ENCODE measurements around the gene OSTN. TPM values are rescaled to one million over a fixed set of nuclear protein-coding genes. Genes with fewer than 3 reads are reported as not detected.

The OSTN gene
- total and polyA plus RNA-seq, 2 donors (not counting 1 experiment from before 2014, with no cell fraction given) = not detected

DNA sequence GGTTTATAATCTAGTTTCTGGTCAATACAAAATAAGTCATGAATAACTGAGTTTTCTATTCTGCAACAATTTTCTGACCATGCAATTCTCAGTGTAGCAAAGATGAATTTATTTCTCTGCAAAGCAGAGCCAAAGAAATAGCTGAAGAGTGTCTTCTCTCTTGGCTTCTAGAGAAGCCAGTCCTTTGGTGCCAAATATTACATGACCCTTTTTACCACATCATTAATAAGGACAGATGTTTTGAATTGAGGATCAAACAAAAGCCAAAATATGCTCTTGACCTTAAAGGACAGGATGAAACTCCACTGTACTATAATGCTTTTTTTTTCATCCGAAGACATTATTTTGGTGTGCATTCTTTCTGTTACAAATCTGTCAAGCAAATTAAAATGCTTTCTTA lies 40.2 kb upstream of the OSTN start:
- Histone ChIP-seq H4K20me1 (ENCODE audit: control insufficient read depth, insufficient read depth, low read length, poor library complexity, severe bottlenecking) (no peaks in the 10 kb centered on the region), H3K9me3 (ENCODE audit: control extremely low read depth in 1 of 3, control insufficient read depth in 2 of 3, insufficient read depth in 1 of 3, low read length in 2 of 3) (peaks cover 4 to 30% (median 5%) of the 10 kb centered on the region in 3 donors), H3K4me2 (replicated peaks; ENCODE audit: low read depth, low read length, poor library complexity, severe bottlenecking) (no peak overlapping the region), H3K4me3 (ENCODE audit: control extremely low read depth in 1 of 5, extremely low read depth in 1 of 5, insufficient read depth in 1 of 5, low read depth in 2 of 5, low read length in 4 of 5) (no peak overlapping the region), H2AFZ (ENCODE audit: insufficient read depth, low read depth, low read length, poor library complexity, severe bottlenecking) (no peak overlapping the region), H3K27ac (ENCODE audit: low read length in 2 of 2) (no peak overlapping the region), H3K36me3 (replicated peaks in 1 of 2; ENCODE audit: control extremely low read depth in 1 of 2, control insufficient read depth in 1 of 2, extremely low read depth in 1 of 2, insufficient read depth in 2 of 2, low read length in 1 of 2) (no peaks in the 10 kb centered on the region), H3K9ac (ENCODE audit: low read length) (no peak overlapping the region), H3K4me1 (ENCODE audit: control insufficient read depth in 2 of 2, insufficient read depth in 2 of 2, low read length in 2 of 2) (no peaks in the 10 kb centered on the region), H3K27me3 (replicated peaks in 1 of 4; ENCODE audit: control extremely low read depth in 1 of 4, control insufficient read depth in 3 of 4, insufficient read depth in 4 of 4, low read length in 3 of 4) (no peaks in the 10 kb centered on the region), H3K79me2 (ENCODE audit: control insufficient read depth, insufficient read depth, low read length) (no peaks in the 10 kb centered on the region)
- no peaks in the 10 kb centered on the region for H3K27me3 Mint-ChIP-seq
- intact Hi-C loops (cut with micrococcal nuclease) = no loop called here
- H3K9me3 Mint-ChIP-seq (ENCODE audit: insufficient read depth) = peaks cover 18% of the 10 kb centered on the region
- CTCF ChIA-PET = interaction anchor here (1.3 kb wide), 1 partner anchor 83 kb away, joined by 3 read pairs; no protein-coding TSS in a partner anchor
- TF ChIP-seq CTCF (IDR thresholded peaks at IDR 0.05) (no peak), EZH2 (IDR thresholded peaks at IDR 0.05; ENCODE audit: borderline replicate concordance, insufficient read depth, low read depth, low read length, poor library complexity, severe bottlenecking) (no peak)
- no peak overlapping the region for H3K4me3 Mint-ChIP-seq
- POLR2A ChIA-PET = no interaction called here
- ATAC-seq (ENCODE audit: low read depth) (no peak), DNase-seq (no peak)
- no peak overlapping the region for H3K27ac Mint-ChIP-seq
- WGBS (ENCODE audit: insufficient coverage) = no CpG with 5 or more reads among the region's 1 CpG
- no peaks in the 10 kb centered on the region for H3K4me1 Mint-ChIP-seq

GRCh38 chr3:191165802-191166201 lies 33.2 kb upstream of the OSTN start:
- Histone ChIP-seq H3K9me3 (ENCODE audit: control extremely low read depth in 1 of 3, control insufficient read depth in 2 of 3, insufficient read depth in 1 of 3, low read length in 2 of 3) (peaks cover 0 to 6% (median 2%) of the 10 kb centered on the region in 3 donors), H3K9ac (ENCODE audit: low read length) (no peak overlapping the region), H3K4me3 (ENCODE audit: control extremely low read depth in 1 of 5, extremely low read depth in 1 of 5, insufficient read depth in 1 of 5, low read depth in 2 of 5, low read length in 4 of 5) (no peak overlapping the region), H3K4me1 (ENCODE audit: control insufficient read depth in 2 of 2, insufficient read depth in 2 of 2, low read length in 2 of 2) (no peaks in the 10 kb centered on the region), H4K20me1 (ENCODE audit: control insufficient read depth, insufficient read depth, low read length, poor library complexity, severe bottlenecking) (no peaks in the 10 kb centered on the region), H3K27ac (ENCODE audit: low read length in 2 of 2) (no peak overlapping the region), H3K27me3 (replicated peaks in 1 of 4; ENCODE audit: control extremely low read depth in 1 of 4, control insufficient read depth in 3 of 4, insufficient read depth in 4 of 4, low read length in 3 of 4) (no peaks in the 10 kb centered on the region), H3K4me2 (replicated peaks; ENCODE audit: low read depth, low read length, poor library complexity, severe bottlenecking) (no peak overlapping the region), H2AFZ (ENCODE audit: insufficient read depth, low read depth, low read length, poor library complexity, severe bottlenecking) (no peak overlapping the region), H3K79me2 (ENCODE audit: control insufficient read depth, insufficient read depth, low read length) (no peaks in the 10 kb centered on the region), H3K36me3 (replicated peaks in 1 of 2; ENCODE audit: control extremely low read depth in 1 of 2, control insufficient read depth in 1 of 2, extremely low read depth in 1 of 2, insufficient read depth in 2 of 2, low read length in 1 of 2) (no peaks in the 10 kb centered on the region)
- TF ChIP-seq CTCF (IDR thresholded peaks at IDR 0.05) = no peak
- no peak for TF ChIP-seq EZH2 (IDR thresholded peaks at IDR 0.05; ENCODE audit: borderline replicate concordance, insufficient read depth, low read depth, low read length, poor library complexity, severe bottlenecking)
- ChIA-PET CTCF (no interaction called here), POLR2A (interaction anchor here (0.6 kb wide), 1 partner anchor 80 kb away, joined by 6 read pairs; no protein-coding TSS in a partner anchor)
- ATAC-seq (ENCODE audit: low read depth) = no peak
- intact Hi-C loops (cut with micrococcal nuclease) = no loop called here
- Mint-ChIP-seq H3K4me1 (peaks cover 13% of the 10 kb centered on the region), H3K27me3 (no peaks in the 10 kb centered on the region), H3K27ac (no peak overlapping the region), H3K9me3 (ENCODE audit: insufficient read depth) (peaks cover 4% of the 10 kb centered on the region), H3K4me3 (no peak overlapping the region)
- no CpG with 5 or more reads among the region's 1 CpG for WGBS (ENCODE audit: insufficient coverage)
- DNase-seq = no peak

Measured in B cell (primary cell).